Astrocyte of the cerebellum (primary cell): Measurements from ENCODE around the gene CEMP1.

Experiments used
- DNase-seq: peaks from one replicate; pipeline ENCODE4 v3.0.0-alpha.2; 2011; ENCODE audit warnings: low read depth
- H3K4me3 ChIP-seq: 2 replicates; pipeline ENCODE4 v1.5.1; 2011; ENCODE audit warnings: mild to moderate bottlenecking, low read depth, low read length, moderate library complexity
- in situ Hi-C: cut with HindIII; loops from 2 replicates; pipeline ENCODE4 v1.10.0; 2017; ENCODE audit warnings: low sequenced_read_pairs
- TF ChIP-seq, protein P1 (sequence below): IDR thresholded peaks from 2 replicates; pipeline ENCODE4 v1.5.1; 2012; ENCODE audit warnings: low read length, low read depth, moderate library complexity, mild to moderate bottlenecking; ENCODE audit errors: missing control alignments

The CEMP1 gene

DNA sequence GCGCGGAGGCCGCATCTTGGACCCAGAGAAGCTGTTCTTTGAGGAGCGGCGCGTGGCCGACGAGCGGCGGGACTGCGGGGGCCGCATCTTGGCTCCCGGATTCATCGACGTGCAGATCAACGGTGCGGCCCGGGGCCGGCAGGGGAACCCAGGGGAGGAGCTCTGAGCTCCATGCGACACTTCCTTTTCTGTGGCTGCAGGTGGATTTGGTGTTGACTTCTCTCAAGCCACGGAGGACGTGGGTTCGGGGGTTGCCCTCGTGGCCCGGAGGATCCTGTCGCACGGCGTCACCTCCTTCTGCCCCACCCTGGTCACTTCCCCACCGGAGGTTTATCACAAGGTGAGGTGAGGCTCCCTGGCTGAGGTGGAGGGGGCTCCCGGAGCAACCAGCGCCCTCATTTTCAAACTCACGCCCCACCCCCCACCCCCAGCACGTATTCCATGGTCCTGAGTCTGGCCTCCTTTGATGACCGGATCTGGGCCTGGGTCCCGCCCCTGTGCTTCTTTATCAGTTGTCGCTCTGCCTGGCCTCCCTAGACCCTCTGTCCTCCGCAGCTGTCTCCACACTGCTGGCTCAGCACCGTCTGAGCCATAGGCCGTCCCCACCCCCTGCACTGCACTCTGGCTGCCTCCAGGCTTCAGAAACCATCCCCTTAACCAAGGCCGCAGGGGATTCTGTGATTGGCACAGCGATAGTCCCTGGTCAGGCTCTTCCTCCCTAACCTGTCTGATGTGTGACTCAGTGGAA lies 10.2 kb downstream of the CEMP1 start:
- in situ Hi-C loops = no loop called here

DNA sequence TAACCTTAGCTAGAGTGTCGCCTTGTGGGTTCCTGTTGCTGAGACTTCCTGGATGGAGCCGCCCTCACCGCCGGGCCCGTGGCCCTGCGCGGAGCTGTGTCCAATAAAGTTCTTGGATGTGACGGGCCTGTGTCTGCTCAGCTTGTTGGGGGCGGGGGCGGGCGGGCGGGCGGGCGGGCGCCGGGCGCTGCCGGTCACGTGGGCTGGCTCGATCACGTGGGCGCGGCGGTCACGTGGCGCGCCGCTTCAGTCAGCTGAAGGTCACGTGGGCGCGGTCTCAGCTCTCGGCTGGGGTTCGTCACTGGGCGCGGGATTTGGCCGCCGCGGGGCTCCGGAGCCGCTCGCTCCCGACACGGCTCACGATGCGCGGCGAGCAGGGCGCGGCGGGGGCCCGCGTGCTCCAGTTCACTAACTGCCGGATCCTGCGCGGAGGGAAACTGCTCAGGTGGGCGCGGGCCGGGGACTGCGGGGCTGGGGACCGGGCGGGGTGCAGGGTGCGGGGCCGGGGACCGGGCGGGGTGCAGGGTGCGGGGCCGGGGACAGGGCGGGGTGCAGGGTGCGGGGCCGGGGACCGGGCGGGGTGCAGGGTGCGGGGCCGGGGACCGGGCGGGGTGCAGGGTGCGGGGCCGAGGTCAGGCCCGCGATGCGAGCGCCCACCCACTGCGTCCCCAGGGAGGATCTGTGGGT lies 11.0 kb downstream of the CEMP1 start, which contains the start of gene AMDHD2:
AMDHD2 (plus strand) TSS at position 275 of the 687 bp plus-strand sequence; CDS start at position 363, 88 bp downstream.
- H3K4me3 ChIP-seq = peak within 1 kb of the TSS; percentile 61
- in situ Hi-C loops = no loop called here

More for the DNA sequence above, 10.2 kb downstream of the CEMP1 start:
- peak overlapping the region; percentile 61 for H3K4me3 ChIP-seq
- TF ChIP-seq, protein P1, sequence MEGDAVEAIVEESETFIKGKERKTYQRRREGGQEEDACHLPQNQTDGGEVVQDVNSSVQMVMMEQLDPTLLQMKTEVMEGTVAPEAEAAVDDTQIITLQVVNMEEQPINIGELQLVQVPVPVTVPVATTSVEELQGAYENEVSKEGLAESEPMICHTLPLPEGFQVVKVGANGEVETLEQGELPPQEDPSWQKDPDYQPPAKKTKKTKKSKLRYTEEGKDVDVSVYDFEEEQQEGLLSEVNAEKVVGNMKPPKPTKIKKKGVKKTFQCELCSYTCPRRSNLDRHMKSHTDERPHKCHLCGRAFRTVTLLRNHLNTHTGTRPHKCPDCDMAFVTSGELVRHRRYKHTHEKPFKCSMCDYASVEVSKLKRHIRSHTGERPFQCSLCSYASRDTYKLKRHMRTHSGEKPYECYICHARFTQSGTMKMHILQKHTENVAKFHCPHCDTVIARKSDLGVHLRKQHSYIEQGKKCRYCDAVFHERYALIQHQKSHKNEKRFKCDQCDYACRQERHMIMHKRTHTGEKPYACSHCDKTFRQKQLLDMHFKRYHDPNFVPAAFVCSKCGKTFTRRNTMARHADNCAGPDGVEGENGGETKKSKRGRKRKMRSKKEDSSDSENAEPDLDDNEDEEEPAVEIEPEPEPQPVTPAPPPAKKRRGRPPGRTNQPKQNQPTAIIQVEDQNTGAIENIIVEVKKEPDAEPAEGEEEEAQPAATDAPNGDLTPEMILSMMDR = no peak
- no peak for DNase-seq

DNA sequence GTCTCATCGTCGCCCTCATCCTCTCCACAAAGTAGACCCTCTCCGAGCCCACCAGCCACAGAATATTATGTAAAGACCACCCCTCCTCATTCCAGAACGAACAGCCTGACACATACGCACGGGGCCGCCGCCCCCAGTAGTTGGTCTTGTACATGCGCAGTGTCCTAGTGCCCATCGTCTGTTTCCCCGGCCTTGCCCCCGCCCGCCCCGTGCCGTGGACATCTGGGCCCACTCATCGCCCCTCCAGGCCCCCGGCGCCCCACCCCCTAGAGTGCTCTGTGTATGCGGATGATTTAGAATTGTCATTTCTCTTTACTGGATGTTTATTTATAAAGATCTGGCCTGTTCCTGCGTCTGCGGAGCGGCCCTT lies 11.5 kb downstream of the CEMP1 start:
- H3K4me3 ChIP-seq = peak overlapping the region; percentile 61
- no peak for DNase-seq
- TF ChIP-seq, protein P1 = no peak
- in situ Hi-C loops = no loop called here

More for the DNA sequence above, 11.0 kb downstream of the CEMP1 start, which contains the start of gene AMDHD2:
- peak; percentile 76 for DNase-seq
- TF ChIP-seq, protein P1 = no peak

DNA sequence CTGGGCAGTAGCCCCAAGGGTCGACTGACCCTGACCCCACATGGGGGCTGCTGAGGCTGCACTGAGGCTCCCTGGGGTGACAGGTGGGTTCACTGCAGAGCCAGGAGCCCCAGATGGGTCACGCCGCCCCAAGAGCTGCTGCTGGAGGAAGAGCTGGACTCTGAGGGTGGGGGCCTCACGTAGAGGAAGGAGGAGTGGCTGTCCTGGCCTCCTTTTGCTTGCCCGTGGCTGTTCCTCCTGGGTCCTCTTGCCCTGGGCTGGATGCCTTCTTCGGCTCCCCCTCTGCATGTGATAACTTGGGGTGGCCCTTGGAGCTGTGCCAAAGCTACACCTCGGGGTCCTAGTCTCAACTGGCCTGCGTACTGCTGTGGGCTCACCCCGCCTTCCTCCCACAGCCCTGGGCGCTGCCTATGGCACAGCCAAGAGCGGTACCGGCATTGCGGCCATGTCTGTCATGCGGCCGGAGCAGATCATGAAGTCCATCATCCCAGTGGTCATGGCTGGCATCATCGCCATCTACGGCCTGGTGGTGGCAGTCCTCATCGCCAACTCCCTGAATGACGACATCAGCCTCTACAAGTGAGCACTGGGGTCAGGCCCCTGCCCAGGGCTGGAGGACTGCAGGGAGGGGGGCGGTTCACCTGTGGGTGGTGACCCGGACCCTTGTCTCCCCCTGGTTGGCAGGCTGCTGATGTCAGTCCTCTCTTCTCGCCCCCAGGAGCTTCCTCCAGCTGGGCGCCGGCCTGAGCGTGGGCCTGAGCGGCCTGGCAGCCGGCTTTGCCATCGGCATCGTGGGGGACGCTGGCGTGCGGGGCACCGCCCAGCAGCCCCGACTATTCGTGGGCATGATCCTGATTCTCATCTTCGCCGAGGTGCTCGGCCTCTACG lies 12.1 kb downstream of the CEMP1 start:
- TF ChIP-seq, protein P1 = no peak
- H3K4me3 ChIP-seq = no peak overlapping the region
- no peak for DNase-seq
- in situ Hi-C loops = no loop called here

DNA sequence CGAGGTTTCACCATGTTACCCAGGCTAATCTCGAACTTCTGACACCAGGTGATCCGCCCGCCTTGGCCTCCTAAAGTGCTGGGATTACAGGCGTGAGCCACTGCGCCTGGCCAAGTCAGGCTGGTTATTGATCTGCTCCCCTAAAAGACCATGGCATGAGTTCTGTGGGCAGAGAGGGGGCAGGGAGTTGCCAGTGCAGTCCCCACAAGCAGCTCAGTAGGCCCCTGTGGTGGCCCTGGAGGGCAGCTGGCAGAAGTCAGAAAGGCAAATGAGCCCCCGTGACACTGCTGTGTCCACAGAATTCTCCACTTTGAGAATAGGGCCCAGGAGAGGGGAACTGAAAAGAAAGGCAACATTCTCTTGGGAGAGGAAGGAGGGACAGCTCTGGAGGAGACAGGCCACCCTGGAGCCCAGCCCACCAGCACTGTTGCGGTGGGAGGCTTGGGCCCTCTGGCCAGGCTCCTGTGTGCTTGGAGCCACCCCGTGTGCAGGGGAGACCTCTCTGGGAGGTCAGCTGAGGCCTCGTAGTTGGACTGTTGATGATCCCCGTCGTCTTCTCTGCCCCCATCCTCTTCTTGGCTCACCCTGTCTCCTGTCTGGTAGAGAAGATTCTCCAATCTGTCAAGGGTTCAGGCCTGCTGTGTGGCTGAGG lies 13.1 kb downstream of the CEMP1 start:
- DNase-seq = no peak
- in situ Hi-C loops = no loop called here
- TF ChIP-seq, protein P1 = no peak
- no peak overlapping the region for H3K4me3 ChIP-seq
